ENCODE data around the gene CTXND1.
A peak's percentile ranks its signal among the peaks of the same experiment; 100 is the strongest.

The CTXND1 gene

DNA sequence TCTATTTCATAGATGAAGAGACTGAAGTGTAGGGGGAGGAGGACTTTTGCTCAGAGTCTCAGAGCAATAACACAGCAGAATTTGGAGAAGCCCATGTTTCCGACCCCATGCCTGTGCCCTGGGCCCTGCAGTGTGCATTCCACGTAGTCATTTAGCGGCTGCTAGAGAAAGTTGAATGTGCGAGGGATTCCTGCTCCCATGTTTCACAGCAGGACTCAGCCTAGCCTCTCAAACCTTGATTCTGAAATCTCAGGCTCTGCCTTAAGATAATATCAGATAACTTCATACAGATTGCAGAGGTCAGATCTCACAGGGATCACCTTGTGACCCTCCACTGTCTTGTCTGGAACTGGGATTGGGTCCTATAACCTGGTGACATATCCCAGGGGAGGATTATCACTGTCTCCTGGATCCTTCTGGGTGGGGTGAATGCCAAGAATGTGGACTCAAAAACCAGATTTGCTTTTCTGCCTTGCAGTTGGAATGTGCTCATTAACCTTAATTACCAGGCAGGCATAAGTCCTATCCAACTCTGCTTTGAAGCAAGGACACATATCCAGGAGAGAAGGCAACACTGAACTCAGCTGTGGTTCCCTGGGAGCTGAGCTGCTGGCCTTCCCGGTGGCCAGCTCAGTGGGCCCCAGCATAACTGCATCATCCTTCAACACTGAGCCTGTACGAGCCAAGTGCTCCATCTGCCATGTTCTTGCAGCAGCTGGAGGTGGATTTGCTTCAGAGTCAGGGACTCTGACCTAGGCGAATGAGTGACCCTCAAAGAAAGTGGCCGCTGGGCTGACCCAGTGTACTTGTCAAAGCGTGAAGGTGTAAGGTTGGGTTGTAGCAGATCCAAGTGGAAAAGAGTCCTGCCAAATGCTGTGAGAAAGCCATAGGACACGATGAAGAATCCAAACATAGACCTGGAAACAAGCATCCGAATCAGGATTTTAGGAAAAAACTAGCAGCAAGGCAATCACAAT lies 43.0 kb downstream of the CTXND1 start:
- no peak overlapping the region for H3K27ac ChIP-seq (ENCODE audit: low read length, poor library complexity, severe bottlenecking)
- no peaks in the 10 kb centered on the region for H3K4me1 ChIP-seq (ENCODE audit: control insufficient read depth, insufficient read depth, low read depth, low read length)
- WGBS, result 84% methylated on average over 11 of the region's 11 CpGs
- H2AK5ac ChIP-seq (ENCODE audit: low read length, severe bottlenecking), result no peak overlapping the region
- H3K79me1 ChIP-seq (replicated peaks; ENCODE audit: low read length, poor library complexity, severe bottlenecking), result no peaks in the 10 kb centered on the region
- no peak overlapping the region for H3K18ac ChIP-seq (ENCODE audit: low read depth in 1 of 2, low read length in 2 of 2)
- peaks cover 21 to 24% of the 10 kb centered on the region in 2 experiments for H3K27me3 ChIP-seq (ENCODE audit: control insufficient read depth in 1 of 2, insufficient read depth in 1 of 2, low read length in 2 of 2)
- no peak overlapping the region for H4K8ac ChIP-seq (ENCODE audit: low read length)
- no peak overlapping the region for H2BK5ac ChIP-seq (ENCODE audit: low read depth, low read length, poor library complexity, severe bottlenecking)
- no peak overlapping the region for H3K23ac ChIP-seq (ENCODE audit: low read length in 2 of 2)
- no peak overlapping the region for H2BK120ac ChIP-seq (ENCODE audit: low read depth, low read length)
- no peak overlapping the region for H3K4me2 ChIP-seq (ENCODE audit: low read length, poor library complexity, severe bottlenecking)
- no peak for DNase-seq
- H3K14ac ChIP-seq (ENCODE audit: low read length in 2 of 2), result peak overlapping the region in 1 of 2 experiments; percentile 53
- H3K36me3 ChIP-seq (ENCODE audit: control insufficient read depth in 1 of 2, insufficient read depth in 2 of 2, low read depth in 1 of 2, low read length in 2 of 2), result no peaks in the 10 kb centered on the region
- no peak overlapping the region for H2BK15ac ChIP-seq (ENCODE audit: low read depth, poor library complexity, severe bottlenecking)
- H3K4me3 ChIP-seq (ENCODE audit: insufficient read depth in 1 of 2, low read depth in 1 of 2, low read length in 2 of 2), result no peak overlapping the region
- H3K9ac ChIP-seq (ENCODE audit: low read length), result no peak overlapping the region
- H4K91ac ChIP-seq (ENCODE audit: low read length), result no peak overlapping the region
- H2AFZ ChIP-seq (ENCODE audit: low read depth, low read length), result no peak overlapping the region
- peaks cover 2% of the 10 kb centered on the region for H3K9me3 ChIP-seq (ENCODE audit: control insufficient read depth, low read length)
- H3K4ac ChIP-seq (ENCODE audit: low read depth in 1 of 2, low read length in 2 of 2), result no peak overlapping the region
- H2BK12ac ChIP-seq (ENCODE audit: low read length in 2 of 2), result no peak overlapping the region

DNA sequence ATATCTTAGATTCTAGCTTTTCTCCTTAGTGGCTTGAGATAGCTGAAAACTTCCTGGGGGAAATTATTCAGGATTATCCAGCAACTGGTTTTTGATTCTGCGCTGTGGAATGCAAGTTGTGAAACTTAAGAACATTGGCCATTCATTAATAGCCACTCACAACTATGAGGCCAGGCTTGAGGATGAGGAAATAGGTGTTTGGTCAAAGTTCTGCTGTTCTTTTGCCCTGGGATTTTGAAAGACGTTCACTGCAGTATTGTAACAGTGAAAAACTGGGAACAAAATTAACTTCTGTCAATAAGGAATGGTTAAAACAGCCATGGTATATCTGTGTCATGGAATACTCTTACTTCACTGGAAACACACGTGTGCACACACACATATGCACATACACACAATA lies 44.1 kb downstream of the CTXND1 start:
- H3K4me3 ChIP-seq (ENCODE audit: insufficient read depth in 1 of 2, low read depth in 1 of 2, low read length in 2 of 2), result no peak overlapping the region
- no peak for DNase-seq
- H2BK12ac ChIP-seq (ENCODE audit: low read length in 2 of 2), result no peak overlapping the region
- no peak overlapping the region for H3K4ac ChIP-seq (ENCODE audit: low read depth in 1 of 2, low read length in 2 of 2)
- H3K4me2 ChIP-seq (ENCODE audit: low read length, poor library complexity, severe bottlenecking), result no peak overlapping the region
- peaks cover 21 to 26% of the 10 kb centered on the region in 2 experiments for H3K27me3 ChIP-seq (ENCODE audit: control insufficient read depth in 1 of 2, insufficient read depth in 1 of 2, low read length in 2 of 2)
- H3K14ac ChIP-seq (ENCODE audit: low read length in 2 of 2), result no peak overlapping the region
- no peaks in the 10 kb centered on the region for H3K4me1 ChIP-seq (ENCODE audit: control insufficient read depth, insufficient read depth, low read depth, low read length)
- H4K91ac ChIP-seq (ENCODE audit: low read length), result no peak overlapping the region
- H2BK5ac ChIP-seq (ENCODE audit: low read depth, low read length, poor library complexity, severe bottlenecking), result no peak overlapping the region
- no peak overlapping the region for H3K23ac ChIP-seq (ENCODE audit: low read length in 2 of 2)
- H3K18ac ChIP-seq (ENCODE audit: low read depth in 1 of 2, low read length in 2 of 2), result no peak overlapping the region
- H2BK120ac ChIP-seq (ENCODE audit: low read depth, low read length), result no peak overlapping the region
- no peak overlapping the region for H2BK15ac ChIP-seq (ENCODE audit: low read depth, poor library complexity, severe bottlenecking)
- H2AFZ ChIP-seq (ENCODE audit: low read depth, low read length), result no peak overlapping the region
- WGBS, result 100% methylated on average over 1 of the region's 3 CpGs
- peaks cover under 1% of the 10 kb centered on the region for H3K9me3 ChIP-seq (ENCODE audit: control insufficient read depth, low read length)
- H4K8ac ChIP-seq (ENCODE audit: low read length), result no peak overlapping the region
- H2AK5ac ChIP-seq (ENCODE audit: low read length, severe bottlenecking), result no peak overlapping the region
- H3K27ac ChIP-seq (ENCODE audit: low read length, poor library complexity, severe bottlenecking), result no peak overlapping the region
- H3K36me3 ChIP-seq (ENCODE audit: control insufficient read depth in 1 of 2, insufficient read depth in 2 of 2, low read depth in 1 of 2, low read length in 2 of 2), result no peaks in the 10 kb centered on the region
- no peaks in the 10 kb centered on the region for H3K79me1 ChIP-seq (replicated peaks; ENCODE audit: low read length, poor library complexity, severe bottlenecking)
- H3K9ac ChIP-seq (ENCODE audit: low read length), result no peak overlapping the region

DNA sequence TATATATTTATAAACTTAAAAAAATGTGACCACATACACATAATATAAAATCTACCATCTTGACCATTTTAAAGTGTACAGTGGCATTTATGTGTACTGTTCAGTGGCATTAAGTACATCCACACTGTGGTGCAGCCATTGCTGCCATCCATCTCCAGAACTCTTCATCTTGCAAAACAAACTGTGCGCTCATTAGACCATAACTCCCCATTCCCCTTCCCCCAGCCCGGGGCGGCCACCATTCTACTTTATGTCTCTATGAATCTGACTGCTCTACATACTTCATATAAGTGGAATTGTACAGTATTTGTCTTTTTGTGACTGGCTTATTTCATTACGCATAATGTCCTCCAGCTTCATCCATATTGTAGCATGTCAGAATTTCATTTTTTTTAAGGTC lies 47.8 kb downstream of the CTXND1 start:
- Histone ChIP-seq H2BK15ac (ENCODE audit: low read depth, poor library complexity, severe bottlenecking) (no peak overlapping the region), H3K4me3 (ENCODE audit: insufficient read depth in 1 of 2, low read depth in 1 of 2, low read length in 2 of 2) (no peak overlapping the region), H2BK120ac (ENCODE audit: low read depth, low read length) (no peak overlapping the region), H3K79me1 (replicated peaks; ENCODE audit: low read length, poor library complexity, severe bottlenecking) (no peaks in the 10 kb centered on the region), H3K4me1 (ENCODE audit: control insufficient read depth, insufficient read depth, low read depth, low read length) (no peaks in the 10 kb centered on the region), H3K9ac (ENCODE audit: low read length) (no peak overlapping the region), H4K8ac (ENCODE audit: low read length) (no peak overlapping the region), H2AFZ (ENCODE audit: low read depth, low read length) (no peak overlapping the region), H3K4me2 (ENCODE audit: low read length, poor library complexity, severe bottlenecking) (no peak overlapping the region), H3K18ac (ENCODE audit: low read depth in 1 of 2, low read length in 2 of 2) (no peak overlapping the region), H2BK12ac (ENCODE audit: low read length in 2 of 2) (no peak overlapping the region), H4K91ac (ENCODE audit: low read length) (no peak overlapping the region), H3K36me3 (ENCODE audit: control insufficient read depth in 1 of 2, insufficient read depth in 2 of 2, low read depth in 1 of 2, low read length in 2 of 2) (no peaks in the 10 kb centered on the region), H3K9me3 (ENCODE audit: control insufficient read depth, low read length) (no peaks in the 10 kb centered on the region), H3K4ac (ENCODE audit: low read depth in 1 of 2, low read length in 2 of 2) (no peak overlapping the region), H2BK5ac (ENCODE audit: low read depth, low read length, poor library complexity, severe bottlenecking) (no peak overlapping the region), H3K27ac (ENCODE audit: low read length, poor library complexity, severe bottlenecking) (no peak overlapping the region), H3K14ac (ENCODE audit: low read length in 2 of 2) (no peak overlapping the region), H3K27me3 (ENCODE audit: control insufficient read depth in 1 of 2, insufficient read depth in 1 of 2, low read length in 2 of 2) (peaks cover 17 to 31% of the 10 kb centered on the region in 2 experiments), H3K23ac (ENCODE audit: low read length in 2 of 2) (no peak overlapping the region), H2AK5ac (ENCODE audit: low read length, severe bottlenecking) (no peak overlapping the region)
- WGBS, result 100% methylated on average over 1 of the region's 4 CpGs
- DNase-seq, result no peak

DNA sequence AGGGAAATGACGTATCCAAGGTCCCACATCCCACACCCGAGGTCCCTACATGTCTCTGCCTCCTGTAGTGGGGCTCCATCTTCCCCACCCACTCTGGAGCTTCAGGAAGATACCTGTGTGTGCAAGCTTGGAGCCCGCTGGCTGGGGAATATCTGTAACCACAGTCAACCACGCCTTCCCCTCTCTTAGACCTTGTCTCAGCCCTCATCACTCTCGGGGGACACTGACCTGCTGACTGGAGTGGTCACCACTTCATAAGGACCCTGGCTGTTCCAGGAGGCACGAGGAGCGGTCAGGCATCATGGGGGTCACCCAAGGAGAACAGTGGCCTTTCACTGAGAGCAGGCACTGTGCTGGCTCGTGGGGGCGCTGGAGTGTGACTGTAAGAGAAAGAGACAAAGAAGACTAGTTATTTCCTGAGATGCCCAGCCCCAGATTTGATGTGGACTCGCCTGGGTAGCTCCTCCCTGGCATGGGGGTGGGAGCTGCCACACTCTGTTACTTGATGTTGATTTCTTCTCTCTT lies 48.6 kb downstream of the CTXND1 start:
- Histone ChIP-seq H2AFZ (ENCODE audit: low read depth, low read length) (no peak overlapping the region), H2BK15ac (ENCODE audit: low read depth, poor library complexity, severe bottlenecking) (no peak overlapping the region), H3K4me3 (ENCODE audit: insufficient read depth in 1 of 2, low read depth in 1 of 2, low read length in 2 of 2) (no peak overlapping the region), H3K4me1 (ENCODE audit: control insufficient read depth, insufficient read depth, low read depth, low read length) (no peaks in the 10 kb centered on the region), H2AK5ac (ENCODE audit: low read length, severe bottlenecking) (no peak overlapping the region), H2BK120ac (ENCODE audit: low read depth, low read length) (no peak overlapping the region), H3K79me1 (replicated peaks; ENCODE audit: low read length, poor library complexity, severe bottlenecking) (no peaks in the 10 kb centered on the region), H3K36me3 (ENCODE audit: control insufficient read depth in 1 of 2, insufficient read depth in 2 of 2, low read depth in 1 of 2, low read length in 2 of 2) (no peaks in the 10 kb centered on the region), H3K23ac (ENCODE audit: low read length in 2 of 2) (no peak overlapping the region), H3K9me3 (ENCODE audit: control insufficient read depth, low read length) (no peaks in the 10 kb centered on the region), H3K14ac (ENCODE audit: low read length in 2 of 2) (no peak overlapping the region), H4K91ac (ENCODE audit: low read length) (no peak overlapping the region), H4K8ac (ENCODE audit: low read length) (no peak overlapping the region), H3K27me3 (ENCODE audit: control insufficient read depth in 1 of 2, insufficient read depth in 1 of 2, low read length in 2 of 2) (peaks cover 11 to 23% of the 10 kb centered on the region in 2 experiments), H3K4ac (ENCODE audit: low read depth in 1 of 2, low read length in 2 of 2) (no peak overlapping the region), H3K27ac (ENCODE audit: low read length, poor library complexity, severe bottlenecking) (no peak overlapping the region), H3K9ac (ENCODE audit: low read length) (no peak overlapping the region), H2BK5ac (ENCODE audit: low read depth, low read length, poor library complexity, severe bottlenecking) (no peak overlapping the region), H3K4me2 (ENCODE audit: low read length, poor library complexity, severe bottlenecking) (no peak overlapping the region), H2BK12ac (ENCODE audit: low read length in 2 of 2) (no peak overlapping the region), H3K18ac (ENCODE audit: low read depth in 1 of 2, low read length in 2 of 2) (no peak overlapping the region)
- 65% methylated on average over 9 of the region's 10 CpGs for WGBS
- DNase-seq, result no peak

All from mesenchymal stem cell (in vitro differentiated cells and primary cell).